Retinal pigment epithelial cell (primary cell): ENCODE data around the gene HAO2.

Source experiments
- DNase-seq: peaks from one replicate; pipeline ENCODE4 v3.0.0-alpha.2; 2010; ENCODE audit warnings: low read depth
- H3K4me3 ChIP-seq: 2 replicates; pipeline ENCODE4 v1.5.1; 2011; ENCODE audit warnings: mild to moderate bottlenecking, low read length, control low read depth, moderate library complexity
- CTCF ChIP-seq: conservative IDR thresholded peaks from 2 replicates; pipeline ENCODE4 v1.5.1; 2011; ENCODE audit warnings: low read depth, low read length, control low read depth, inconsistent platforms

Gene HAO2

GRCh38 chr1:119361205-119361604, 7.4 kb upstream of the HAO2 start:
- no peak for DNase-seq
- TF ChIP-seq CTCF, result no peak

GRCh38 chr1:119361620-119362344, 6.8 kb upstream of the HAO2 start:
- no peak overlapping the region for H3K4me3 ChIP-seq
- no peak for TF ChIP-seq CTCF
- no peak for DNase-seq

More at GRCh38 chr1:119361205-119361604, 7.4 kb upstream of the HAO2 start:
- no peak overlapping the region for H3K4me3 ChIP-seq

- DNase-seq, result no peak
- no peak overlapping the region for H3K4me3 ChIP-seq
- no peak for TF ChIP-seq CTCF
These were observed 5.4 kb upstream of the HAO2 start for GRCh38 chr1:119363162-119363561.

GRCh38 chr1:119364640-119365039, 3.9 kb upstream of the HAO2 start:
- no peak for DNase-seq
- H3K4me3 ChIP-seq, result no peak overlapping the region
- no peak for TF ChIP-seq CTCF

- no peak for TF ChIP-seq CTCF
- DNase-seq, result no peak
- H3K4me3 ChIP-seq, result no peak overlapping the region
These were observed 2.2 kb upstream of the HAO2 start for GRCh38 chr1:119366424-119366823.

GRCh38 chr1:119367432-119368124, 1.0 kb upstream of the HAO2 start:
- no peak overlapping the region for H3K4me3 ChIP-seq
- DNase-seq, result no peak
- peak; percentile 97 for TF ChIP-seq CTCF

GRCh38 chr1:119370748-119371147, 2.2 kb downstream of the HAO2 start:
- no peak overlapping the region for H3K4me3 ChIP-seq
- DNase-seq, result no peak
- no peak for TF ChIP-seq CTCF
